ENCODE results near the gene PTPRG. TPM values are rescaled to one million over a fixed set of nuclear protein-coding genes. Genes with fewer than 3 reads are reported as not detected.
A peak's percentile ranks its signal among the peaks of the same experiment; 100 is the strongest.

The PTPRG gene
- total RNA-seq, 6 experiments from 2014 or later: 29.4 to 34.7 (median 32.7) TPM

- DNase-seq: peak; percentile 81
- H3K36me3 Mint-ChIP-seq (ENCODE audit: low read depth): peaks cover 8% of the 10 kb centered on the region
- H3K9me3 Mint-ChIP-seq: peaks cover 4% of the 10 kb centered on the region
- H3K27ac Mint-ChIP-seq: peak overlapping the region; percentile 65
- H3K27me3 Mint-ChIP-seq (ENCODE audit: insufficient read depth): peaks cover 4% of the 10 kb centered on the region
- peak overlapping the region; percentile 34; the same call in 1 of the 2 replicates for H3K4me3 Mint-ChIP-seq
- peaks cover 28% of the 10 kb centered on the region for H3K4me1 Mint-ChIP-seq (ENCODE audit: low read depth)
- TF ChIP-seq CTCF (IDR thresholded peaks at IDR 0.05): no peak
Measured at GRCh38 chr3:61650276-61650675, 88.9 kb downstream of the PTPRG start.

- no peaks in the 10 kb centered on the region for H3K9me3 Mint-ChIP-seq
- H3K4me3 Mint-ChIP-seq: 0 out of 2 replicates have a peak overlapping the region, but pooled peaks have one; percentile 34
- H3K27ac Mint-ChIP-seq: peak overlapping the region; percentile 65
- no peak for DNase-seq
- peaks cover 4% of the 10 kb centered on the region; the same call in 1 of the 2 replicates for H3K36me3 Mint-ChIP-seq (ENCODE audit: low read depth)
- TF ChIP-seq CTCF (IDR thresholded peaks at IDR 0.05): no peak
- peaks cover 28% of the 10 kb centered on the region for H3K4me1 Mint-ChIP-seq (ENCODE audit: low read depth)
- peaks cover 4% of the 10 kb centered on the region for H3K27me3 Mint-ChIP-seq (ENCODE audit: insufficient read depth)
Measured at GRCh38 chr3:61650719-61651410, 89.5 kb downstream of the PTPRG start.

GRCh38 chr3:61657689-61658088, 96.3 kb downstream of the PTPRG start:
- TF ChIP-seq CTCF (IDR thresholded peaks at IDR 0.05): no peak
- Mint-ChIP-seq H3K4me3 (no peak overlapping the region), H3K9me3 (no peaks in the 10 kb centered on the region), H3K36me3 (ENCODE audit: low read depth) (peaks cover 9% of the 10 kb centered on the region; the same call in 1 of the 2 replicates), H3K27ac (no peak overlapping the region), H3K4me1 (ENCODE audit: low read depth) (peaks cover 18% of the 10 kb centered on the region), H3K27me3 (ENCODE audit: insufficient read depth) (peaks cover 5% of the 10 kb centered on the region; the same call in 1 of the 2 replicates)
- no peak for DNase-seq

GRCh38 chr3:61662861-61663260, 101.5 kb downstream of the PTPRG start:
- DNase-seq: no peak
- H3K27me3 Mint-ChIP-seq (ENCODE audit: insufficient read depth): peaks cover 2% of the 10 kb centered on the region; the same call in 1 of the 2 replicates
- H3K36me3 Mint-ChIP-seq (ENCODE audit: low read depth): peaks cover 6% of the 10 kb centered on the region; the same call in 1 of the 2 replicates
- no peak overlapping the region for H3K27ac Mint-ChIP-seq
- no peak for TF ChIP-seq CTCF (IDR thresholded peaks at IDR 0.05)
- peaks cover 58% of the 10 kb centered on the region for H3K4me1 Mint-ChIP-seq (ENCODE audit: low read depth)
- no peak overlapping the region for H3K4me3 Mint-ChIP-seq
- H3K9me3 Mint-ChIP-seq: no peaks in the 10 kb centered on the region

- Mint-ChIP-seq H3K4me1 (ENCODE audit: low read depth) (peaks cover 64% of the 10 kb centered on the region), H3K27me3 (ENCODE audit: insufficient read depth) (no peaks in the 10 kb centered on the region), H3K36me3 (ENCODE audit: low read depth) (peaks cover 6% of the 10 kb centered on the region; the same call in 1 of the 2 replicates), H3K27ac (peak overlapping the region; percentile 97), H3K9me3 (no peaks in the 10 kb centered on the region), H3K4me3 (peak overlapping the region; percentile 92)
- no peak for TF ChIP-seq CTCF (IDR thresholded peaks at IDR 0.05)
- DNase-seq: no peak
Measured at GRCh38 chr3:61663356-61664104, 102.2 kb downstream of the PTPRG start.
